Cardiac fibroblast (primary cell): Measurements from ENCODE around the gene CD14.

Experiments used
- DNase-seq, 2 donors: peaks; one replicate each; pipeline versions ENCODE4 v3.0.0 to v3.0.0-alpha.2; 2010; ENCODE audit warnings: low read depth in 2 of 2
- H3K4me3 ChIP-seq, 2 donors: replicated peaks in 1 of 2; 1 replicate in 1 of 2; 2 replicates in 1 of 2; pipeline ENCODE4 v1.5.1; 2011; ENCODE audit warnings: low read depth in 2 of 2, low read length in 2 of 2, mild to moderate bottlenecking in 2 of 2, moderate library complexity in 1 of 2
- TF ChIP-seq, protein P1 (sequence below): IDR thresholded peaks from one replicate; pipeline ENCODE4 v1.5.1; 2011; ENCODE audit warnings: low read depth, mild to moderate bottlenecking, low read length, inconsistent platforms

Gene CD14

GRCh38 chr5:140588311-140589070, 44.5 kb downstream of the CD14 start:
- H3K4me3 ChIP-seq: no peak overlapping the region
- TF ChIP-seq, protein P1, sequence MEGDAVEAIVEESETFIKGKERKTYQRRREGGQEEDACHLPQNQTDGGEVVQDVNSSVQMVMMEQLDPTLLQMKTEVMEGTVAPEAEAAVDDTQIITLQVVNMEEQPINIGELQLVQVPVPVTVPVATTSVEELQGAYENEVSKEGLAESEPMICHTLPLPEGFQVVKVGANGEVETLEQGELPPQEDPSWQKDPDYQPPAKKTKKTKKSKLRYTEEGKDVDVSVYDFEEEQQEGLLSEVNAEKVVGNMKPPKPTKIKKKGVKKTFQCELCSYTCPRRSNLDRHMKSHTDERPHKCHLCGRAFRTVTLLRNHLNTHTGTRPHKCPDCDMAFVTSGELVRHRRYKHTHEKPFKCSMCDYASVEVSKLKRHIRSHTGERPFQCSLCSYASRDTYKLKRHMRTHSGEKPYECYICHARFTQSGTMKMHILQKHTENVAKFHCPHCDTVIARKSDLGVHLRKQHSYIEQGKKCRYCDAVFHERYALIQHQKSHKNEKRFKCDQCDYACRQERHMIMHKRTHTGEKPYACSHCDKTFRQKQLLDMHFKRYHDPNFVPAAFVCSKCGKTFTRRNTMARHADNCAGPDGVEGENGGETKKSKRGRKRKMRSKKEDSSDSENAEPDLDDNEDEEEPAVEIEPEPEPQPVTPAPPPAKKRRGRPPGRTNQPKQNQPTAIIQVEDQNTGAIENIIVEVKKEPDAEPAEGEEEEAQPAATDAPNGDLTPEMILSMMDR: no peak
- DNase-seq: peak; percentile 58 to 60

DNA sequence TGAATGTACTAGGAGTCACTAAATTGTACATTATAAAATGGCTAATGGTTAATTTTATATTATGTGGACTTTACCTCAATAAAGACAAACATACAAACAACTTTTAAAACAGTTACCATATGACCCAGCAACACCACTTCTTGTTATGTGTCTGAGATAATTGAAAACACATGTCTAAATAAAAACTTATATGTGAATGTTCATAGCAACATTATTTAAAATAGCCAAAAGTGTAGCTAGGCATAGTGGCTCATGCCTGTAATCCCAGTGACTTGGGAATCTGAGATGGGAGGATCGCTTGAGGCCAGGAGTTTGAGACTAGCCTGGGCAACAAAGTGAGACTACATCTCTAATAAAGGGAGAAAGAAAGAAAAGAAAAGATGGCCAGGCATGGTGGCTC, 45.5 kb downstream of the CD14 start:
- no peak overlapping the region for H3K4me3 ChIP-seq
- DNase-seq: no peak
- TF ChIP-seq, protein P1: no peak
